Heart left ventricle (tissue), 16 donors: ENCODE measurements around the gene TFPT. TPM values are rescaled to one million over a fixed set of nuclear protein-coding genes. Genes with fewer than 3 reads are reported as not detected.
A peak's percentile ranks its signal among the peaks of the same experiment; 100 is the strongest.

Experiments
- ATAC-seq, 4 donors: fragments of 200-7000 bp; cut with Tn5 transposase; one replicate each; pipeline ENCODE4 v1.9.1; 2020 to 2022; ENCODE audit warnings: moderate library complexity in 4 of 4, mild to moderate bottlenecking in 3 of 4, moderate number of reproducible peaks in 1 of 4
- DNase-seq, 5 donors: peaks; one replicate each; pipeline ENCODE4 v3.0.0-alpha.2; 2020
- H3K27ac ChIP-seq, 12 donors: fragments of 200-600 bp; sonication (generic) in 4 of 12; one replicate each; pipeline versions ENCODE4 v1.5.0 to v1.8.0; 2016 to 2022; ENCODE audit warnings: mild to moderate bottlenecking in 2 of 12
- H3K27me3 ChIP-seq, 9 donors: fragments of 200-600 bp; sonication (generic) in 2 of 9; one replicate each; pipeline versions ENCODE4 v1.5.1 to v1.8.0; 2016 to 2022; ENCODE audit warnings: mild to moderate bottlenecking in 3 of 9
- H3K36me3 ChIP-seq, 9 donors: fragments of 200-600 bp; sonication (generic) in 2 of 9; one replicate each; pipeline versions ENCODE4 v1.5.0 to v1.8.0; 2018 to 2022; ENCODE audit warnings: mild to moderate bottlenecking in 2 of 9
- H3K4me1 ChIP-seq, 12 donors: fragments of 200-600 bp; sonication (generic) in 4 of 12; one replicate each; pipeline versions ENCODE4 v1.5.0 to v1.8.0; 2016 to 2022; ENCODE audit warnings: mild to moderate bottlenecking in 3 of 12
- H3K4me3 ChIP-seq, 12 donors: fragments of 200-600 bp; sonication (generic) in 4 of 12; one replicate each; pipeline versions ENCODE4 v1.5.0 to v1.8.0; 2017 to 2022; ENCODE audit warnings: mild to moderate bottlenecking in 9 of 12, moderate library complexity in 4 of 12
- H3K9me3 ChIP-seq, 12 donors: fragments of 200-600 bp; sonication (generic) in 4 of 12; one replicate each; pipeline versions ENCODE4 v1.5.0 to v1.8.0; 2016 to 2022; ENCODE audit warnings: mild to moderate bottlenecking in 1 of 12
- CTCF ChIP-seq, 12 donors: fragments of 200-600 bp; sonication (generic) in 4 of 12; IDR thresholded peaks; one replicate each; pipeline versions ENCODE4 v1.5.0 to v1.8.0; 2018 to 2022; ENCODE audit warnings: antibody characterized with exemption in 12 of 12, mild to moderate bottlenecking in 5 of 12
- POLR2A ChIP-seq, 2 donors: fragments of 450-650 bp; IDR thresholded peaks; one replicate each; pipeline ENCODE4 v1.6.1; 2017; ENCODE audit warnings: antibody characterized with exemption in 2 of 2, mild to moderate bottlenecking in 2 of 2, moderate library complexity in 2 of 2
- WGBS, 4 donors: extraction: QIAGEN DNeasy Blood & Tissue Kit in 2 of 4; methylation state at CpG; one replicate each; pipeline versions ENCODE4 v1.1.5 to v1.1.7; 2013 to 2018; 5-methylcytosine and 5-hydroxymethylcytosine counted together
- intact Hi-C, 10 donors: fragments of 100-400 bp; cut with DNase I; formaldehyde crosslinking; loops; one replicate each; pipeline versions ENCODE4 v1.11.1 to v1.14.2; 2022
- polyA plus RNA-seq, 2 donors: library from polyadenylated mRNA; stranded (reverse); fragments of 200-250 nt; gene quantifications; one replicate each; pipeline ENCODE4 v1.2.3, GENCODE V29; 2013
- total RNA-seq, 9 donors: library from RNA; depleted of rRNA in 2 of 9; stranded (reverse); fragments of >200 nt in 2 of 9; fragmentation: NEBNext Ultra II Directional in 3 of 9; extraction: Animal tissue kit (Norgen Biotek cat#: 25700) in 3 of 9; gene quantifications; one replicate each; pipeline versions ENCODE4 v1.1.0 to v1.2.4, GENCODE V29; 2016 to 2023
- donor health status: ischemic (EF 13 %, LVEDD 7.1; RV severe dilation, severe dysfunction).
- donor health status: healthy with polysubstance abuse.
- donor health status: DM: no; HTN: yes; CAD: no.
- donor health status: DM: no; HTN: no; CAD: no.
- donor health status: ischemic (EF 25% LVEDD 6.9; RV normal size, moderate dysfunction).
- donor health status: ischemic (EF 25% LVEDD 5.7; RV mildly dilated, moderate dysfunction).
- donor health status: healthy.
- donor health status: DM: yes; HTN: yes; CAD: no.
- donor health status: ischemic (EF 35%, LVEDD 5.7; RV mildly dilated, moderate dysfunction).
- donor health status: nonischemic (EF 11% LVEDD 7.7; RV severe dilation, severe dysfunction).
- donor health status: DM: yes; HTN: yes; CAD: no.
- donor health status: PGD.
- donor health status: ischemic (EF 29% LVEDD 5.4; RV normal size, mild dysfunction).
- donor health status: nonischemic (EF 23%, LVEDD 6.1; RV moderate dilation, normal function).

TFPT gene
- total and polyA plus RNA-seq, 11 donors = 9.6 to 26.5 (median 12.5) TPM

- Histone ChIP-seq H3K9me3 (no peaks in the 10 kb centered on the region), H3K36me3 (peaks cover 7 to 100% (median 100%) of the 10 kb centered on the region in 9 donors), H3K4me1 (peaks cover 0 to 19% (median 0%) of the 10 kb centered on the region in 12 donors), H3K27me3 (no peaks in the 10 kb centered on the region), H3K27ac (peak overlapping the region in 7 of 12 donors; percentile 12 to 42 (median 34)), H3K4me3 (no peak overlapping the region)
- TF ChIP-seq POLR2A (IDR thresholded peaks at IDR 0.05) (no peak), CTCF (IDR thresholded peaks at IDR 0.05) (peak in 1 of 12 donors; percentile 14)
- WGBS, 4 donors = 62 to 84% (median 74%) methylated on average over 3 of the region's 3 CpGs
- intact Hi-C loops = no loop called here
- DNase-seq (peak in 4 of 5 donors; percentile 59 to 81 (median 72)), ATAC-seq (peak; percentile 34 to 80 (median 58))
These were observed 32.2 kb upstream of the TFPT start for GRCh38 chr19:54147676-54148075.

- TF ChIP-seq POLR2A (IDR thresholded peaks at IDR 0.05) (no peak), CTCF (IDR thresholded peaks at IDR 0.05) (no peak)
- WGBS, 4 donors = 90 to 95% (median 93%) methylated on average over 18 to 28 of the region's 28 CpGs
- H3K4me3 ChIP-seq = no peak overlapping the region
- H3K27me3 ChIP-seq = no peaks in the 10 kb centered on the region
- no peak overlapping the region for H3K27ac ChIP-seq
- H3K9me3 ChIP-seq = no peaks in the 10 kb centered on the region
- DNase-seq (no peak), ATAC-seq (no peak)
- H3K36me3 ChIP-seq = peaks cover 7 to 91% (median 87%) of the 10 kb centered on the region in 9 donors
- intact Hi-C loops = no loop called here
- H3K4me1 ChIP-seq = peaks cover 0 to 29% (median 7%) of the 10 kb centered on the region in 12 donors
These were observed 30.2 kb upstream of the TFPT start for GRCh38 chr19:54145541-54146158.

- TF ChIP-seq CTCF (IDR thresholded peaks at IDR 0.05) (no peak), POLR2A (IDR thresholded peaks at IDR 0.05) (no peak)
- WGBS, 4 donors = 81 to 86% (median 84%) methylated on average over 7 of the region's 7 CpGs
- Histone ChIP-seq H3K27ac (no peak overlapping the region), H3K9me3 (no peaks in the 10 kb centered on the region), H3K36me3 (peaks cover 7 to 68% (median 55%) of the 10 kb centered on the region in 9 donors), H3K4me3 (no peak overlapping the region), H3K4me1 (peaks cover 2 to 46% (median 26%) of the 10 kb centered on the region in 12 donors), H3K27me3 (no peaks in the 10 kb centered on the region)
- ATAC-seq (no peak), DNase-seq (no peak)
- intact Hi-C loops = no loop called here
These were observed 26.8 kb upstream of the TFPT start for GRCh38 chr19:54142166-54142780.

- TF ChIP-seq POLR2A (IDR thresholded peaks at IDR 0.05) (no peak), CTCF (IDR thresholded peaks at IDR 0.05) (no peak)
- no peaks in the 10 kb centered on the region for H3K27me3 ChIP-seq
- ATAC-seq = no peak
- intact Hi-C loops = no loop called here
- no peak overlapping the region for H3K27ac ChIP-seq
- no peak overlapping the region for H3K4me3 ChIP-seq
- WGBS, 4 donors = 88 to 95% (median 90%) methylated on average over 3 of the region's 3 CpGs
- no peaks in the 10 kb centered on the region for H3K9me3 ChIP-seq
- H3K36me3 ChIP-seq = peaks cover 4 to 59% (median 46%) of the 10 kb centered on the region in 9 donors
- DNase-seq = no peak
- H3K4me1 ChIP-seq = peaks cover 2 to 42% (median 29%) of the 10 kb centered on the region in 12 donors
These were observed 25.9 kb upstream of the TFPT start for GRCh38 chr19:54141356-54141755.
